K562 (cell line): Measurements from ENCODE around the gene BIRC6. TPM values are rescaled to one million over a fixed set of nuclear protein-coding genes. Genes with fewer than 3 reads are reported as not detected.

Source experiments
- ATAC-seq: fragments of 200-7000 bp; cut with Tn5 transposase; 3 replicates; pipeline ENCODE4 v1.9.1; 2020; ENCODE audit warnings: moderate library complexity
- BruUV-seq: library from RNA; stranded (reverse); fragments of 400-500 nt; replicated peaks from 2 replicates; lab custom pipeline; 2021; lab: Mats Ljungman, UMichigan
- CTCF ChIA-PET: fragments of 300-600 bp; formaldehyde crosslinking; extraction: SDS; loops from one replicate; lab custom pipeline; 2021; ENCODE audit warnings: low intra/inter-chr PET ratio; lab: Yijun Ruan, JAX
- POLR2A ChIA-PET: fragments of 300-600, 350-650 bp; sonication (Branson Sonifier 250); formaldehyde crosslinking; extraction: SDS; loops from one replicate; lab custom pipeline; 2021; ENCODE audit warnings: antibody characterized with exemption, inconsistent platforms; lab: Yijun Ruan, JAX
- DNase-seq, 4 experiments: peaks; one replicate each; pipeline versions ENCODE4 v3.0.0 to v3.0.0-alpha.2; 2011 to 2018; ENCODE audit warnings: low spot score in 3 of 4, mixed read lengths in 3 of 4; ENCODE audit errors: extremely low read depth in 1 of 4
- FAIRE-seq: peaks from 2 replicates; lab custom pipeline; 2011; peaks lifted over from hg19 to GRCh38; lab: Jason Lieb, UNC
- H2AFZ ChIP-seq: 2 replicates; pipeline ENCODE4 v1.6.0; 2011; ENCODE audit warnings: low read depth, low read length, control low read depth, inconsistent platforms
- H3K27ac ChIP-seq: fragments of 200-600 bp; 3 replicates; pipeline ENCODE4 v1.8.0; 2011; ENCODE audit warnings: low read depth, mild to moderate bottlenecking, control low read depth, inconsistent platforms, low read length, moderate library complexity, mixed read lengths; ENCODE audit errors: extremely low read depth
- H3K27me3 ChIP-seq, 2 experiments: fragments of 300-600 bp in 1 of 2; 2 replicates in 1 of 2; 3 replicates in 1 of 2; pipeline versions ENCODE4 v1.6.0 to v1.8.0; 2011; ENCODE audit warnings: inconsistent platforms in 2 of 2, low read length in 2 of 2, mild to moderate bottlenecking in 1 of 2, mixed read lengths in 1 of 2, moderate library complexity in 1 of 2; ENCODE audit not compliant: control insufficient read depth in 2 of 2, insufficient read depth in 2 of 2
- H3K36me3 ChIP-seq: fragments of 300-600 bp; 3 replicates; pipeline ENCODE4 v1.8.0; 2011; ENCODE audit warnings: mild to moderate bottlenecking, low read length, inconsistent platforms; ENCODE audit not compliant: control insufficient read depth, insufficient read depth
- H3K4me1 ChIP-seq, 2 experiments: fragments of 200-600 bp in 1 of 2; replicated peaks in 1 of 2; 2 replicates in 1 of 2; 3 replicates in 1 of 2; pipeline versions ENCODE4 v1.5.1 to v1.8.0; 2011; ENCODE audit warnings: inconsistent platforms in 2 of 2, low read length in 2 of 2, mild to moderate bottlenecking in 1 of 2, mixed read lengths in 1 of 2, moderate library complexity in 1 of 2; ENCODE audit not compliant: control insufficient read depth in 2 of 2, insufficient read depth in 2 of 2
- H3K4me2 ChIP-seq: 2 replicates; pipeline ENCODE4 v1.6.1; 2011; ENCODE audit warnings: low read length, control low read depth, inconsistent platforms, mixed read lengths; ENCODE audit not compliant: insufficient read depth
- H3K4me3 ChIP-seq: fragments of 200-600 bp; sonication (generic), shearing (Covaris generic); 2 replicates; pipeline ENCODE4 v1.5.1; 2016; ENCODE audit warnings: control low read depth, inconsistent platforms
- H3K79me2 ChIP-seq: fragments of 200-600 bp; 3 replicates; pipeline ENCODE4 v1.8.0; 2011; ENCODE audit warnings: low read length, inconsistent platforms; ENCODE audit not compliant: control insufficient read depth, insufficient read depth
- H3K9ac ChIP-seq, 2 experiments: 2 replicates each; pipeline versions ENCODE4 v1.6.0 to v1.6.1; 2011; ENCODE audit warnings: low read depth in 2 of 2, low read length in 2 of 2, control low read depth in 1 of 2, inconsistent platforms in 1 of 2, mild to moderate bottlenecking in 1 of 2, mixed read lengths in 1 of 2; ENCODE audit not compliant: insufficient read depth in 1 of 2
- H3K9me1 ChIP-seq: one replicate; pipeline ENCODE4 v1.6.0; 2011; ENCODE audit warnings: inconsistent platforms, mild to moderate bottlenecking, low read length, moderate library complexity; ENCODE audit not compliant: control insufficient read depth, insufficient read depth
- H3K9me3 ChIP-seq: replicated peaks from 2 replicates; pipeline ENCODE4 v1.5.1; 2011; ENCODE audit warnings: low read depth, low read length, inconsistent platforms; ENCODE audit not compliant: control insufficient read depth, insufficient read depth
- H4K20me1 ChIP-seq: replicated peaks from 2 replicates; pipeline ENCODE4 v1.6.1; 2011; ENCODE audit warnings: low read length, inconsistent platforms, mixed read lengths; ENCODE audit not compliant: control insufficient read depth, insufficient read depth
- CAMTA2 ChIP-seq: fragments of 250-450 bp; sonication (Bioruptor Pico); conservative IDR thresholded peaks from 2 replicates; pipeline ENCODE4 v1.5.1; 2022
- ETS1 ChIP-seq: conservative IDR thresholded peaks from 2 replicates; pipeline ENCODE4 v1.6.1; 2011; ENCODE audit warnings: low read depth, mild to moderate bottlenecking, low read length; ENCODE audit not compliant: control insufficient read depth
- FOXP1 ChIP-seq: sonication (generic); formaldehyde crosslinking; IDR thresholded peaks from 2 replicates; pipeline ENCODE4 v1.8.0; 2022; ENCODE audit warnings: mild to moderate bottlenecking, missing genetic modification reagents
- GTF2F1 ChIP-seq: IDR thresholded peaks from 2 replicates; pipeline ENCODE4 v1.6.1; 2011; ENCODE audit warnings: low read depth, low read length, improper control_type of control experiment
- HMG20B ChIP-seq: fragments of 250-450 bp; sonication (Bioruptor Pico); IDR thresholded peaks from 2 replicates; pipeline ENCODE4 v1.5.0; 2021; ENCODE audit warnings: mild to moderate bottlenecking
- KLF13 ChIP-seq: fragments of 450-650 bp; IDR thresholded peaks from 2 replicates; pipeline ENCODE4 v1.6.1; 2016; ENCODE audit warnings: missing genetic modification characterization, low read depth, mild to moderate bottlenecking, missing compliant biosample characterization, moderate library complexity, borderline replicate concordance
- NCOA2 ChIP-seq, 2 experiments: fragments of 450-650 bp; IDR thresholded peaks; 2 replicates each; pipeline ENCODE4 v1.6.1; 2018; ENCODE audit warnings: mild to moderate bottlenecking in 2 of 2, moderate library complexity in 1 of 2; ENCODE audit not compliant: partially characterized antibody in 2 of 2
- SMC3 ChIP-seq: conservative IDR thresholded peaks from 2 replicates; pipeline ENCODE4 v1.6.1; 2011; ENCODE audit warnings: low read depth, low read length, improper control_type of control experiment; ENCODE audit not compliant: insufficient read depth
- SUPT5H ChIP-seq: fragments of 450-650 bp; IDR thresholded peaks from 2 replicates; pipeline ENCODE4 v1.6.1; 2016
- ZNF347 ChIP-seq: fragments of 450-650 bp; formaldehyde crosslinking; IDR thresholded peaks from 2 replicates; pipeline ENCODE4 v1.4.0; 2020; ENCODE audit warnings: low read depth, mild to moderate bottlenecking, moderate library complexity
- in situ Hi-C: fragments of 300-500 bp; cut with MboI; formaldehyde crosslinking; loops from 4 replicates; pipeline ENCODE4 v1.15.0; 2018; ENCODE audit warnings: inconsistent platforms, mixed read lengths
- intact Hi-C: fragments of 100-400 bp; cut with micrococcal nuclease; formaldehyde crosslinking; loops from 2 replicates; pipeline ENCODE4 v1.14.2; 2022
- polyA plus RNA-seq, 8 experiments: library from polyadenylated mRNA; depleted of rRNA in 4 of 8; stranded (reverse) in 5 of 8; unstranded in 3 of 8; fragments of >200 nt; fragmentation: Nextera tagmentation in 2 of 8; fragmentation: Illumina TruSeq in 1 of 8; extraction: Ambion mirVana in 2 of 8; extraction: Trizol in 1 of 8; gene quantifications; 2 replicates each; pipeline versions ENCODE4 v1.2.1 to v1.2.3, GENCODE V29; 2011 to 2014; ENCODE audit warnings: inconsistent platforms in 1 of 8, missing spikeins in 1 of 8
- total RNA-seq, 7 experiments: library from RNA; depleted of rRNA in 6 of 7; stranded (reverse); fragments of >200 nt in 6 of 7; fragmentation: Illumina TruSeq in 2 of 7; extraction: Trizol in 2 of 7; gene quantifications; 2 replicates each; pipeline versions ENCODE4 v1.2.1 to v1.2.3, GENCODE V29; 2011 to 2021; ENCODE audit warnings: low replicate concordance in 1 of 7

BIRC6 gene
- total and polyA plus RNA-seq, 9 of the 15 experiments (the other 6 are each of a cell fraction or from before 2014, with no cell fraction given): 18.8 to 110 (median 49.8) TPM

GRCh38 chr2:32379352-32379751, 22.5 kb downstream of the BIRC6 start:
- H3K4me2 ChIP-seq: no peak overlapping the region
- no peak overlapping the region for H3K4me3 ChIP-seq
- H3K27me3 ChIP-seq: no peaks in the 10 kb centered on the region
- H3K79me2 ChIP-seq: peaks cover 73% of the 10 kb centered on the region
- intact Hi-C loops (no loop called here), in situ Hi-C loops (no loop called here)
- H3K27ac ChIP-seq: no peak overlapping the region
- H3K36me3 ChIP-seq: peaks cover 37% of the 10 kb centered on the region; the same call in 2 of the 3 replicates
- TF ChIP-seq HMG20B (CRISPR knock-in tag) (no peak), GTF2F1 (no peak), ZNF347 (no peak), SMC3 (no peak), CAMTA2 (CRISPR knock-in tag) (no peak), NCOA2 (IDR thresholded peaks at IDR 0.05; ENCODE audit: partially characterized antibody in 2 of 2) (no peak), SUPT5H (no peak), ETS1 (no peak), KLF13 (tag) (no peak), FOXP1 (no peak)
- H3K9me3 ChIP-seq: no peaks in the 10 kb centered on the region
- CTCF ChIA-PET: no interaction called here
- peaks cover 3% of the 10 kb centered on the region for H3K9me1 ChIP-seq
- DNase-seq (no peak), ATAC-seq (no peak), FAIRE-seq (no peak)
- H2AFZ ChIP-seq: no peak overlapping the region
- H3K9ac ChIP-seq: no peak overlapping the region
- POLR2A ChIA-PET: interaction anchor here (0.8 to 1.6 kb wide), 3 partner anchors 11 to 39 kb away, joined by 3 to 7 read pairs (median 3); no protein-coding TSS in a partner anchor
- no TSS peak for BruUV-seq
- 0 out of 5 replicates have a peak, but pooled peaks cover 0 to 3% of the 10 kb centered on the region in 2 experiments for H3K4me1 ChIP-seq
- H4K20me1 ChIP-seq: no peaks in the 10 kb centered on the region
